Amygdala (tissue), 56 donors: ENCODE results near the gene DOCK10.
A peak's percentile ranks its signal among the peaks of the same experiment; 100 is the strongest.

Experiments used
- DNase-seq, 56 donors: peaks; one replicate each; lab custom pipeline; 2025; lab: John Stamatoyannopoulos, UW

Gene DOCK10

DNA sequence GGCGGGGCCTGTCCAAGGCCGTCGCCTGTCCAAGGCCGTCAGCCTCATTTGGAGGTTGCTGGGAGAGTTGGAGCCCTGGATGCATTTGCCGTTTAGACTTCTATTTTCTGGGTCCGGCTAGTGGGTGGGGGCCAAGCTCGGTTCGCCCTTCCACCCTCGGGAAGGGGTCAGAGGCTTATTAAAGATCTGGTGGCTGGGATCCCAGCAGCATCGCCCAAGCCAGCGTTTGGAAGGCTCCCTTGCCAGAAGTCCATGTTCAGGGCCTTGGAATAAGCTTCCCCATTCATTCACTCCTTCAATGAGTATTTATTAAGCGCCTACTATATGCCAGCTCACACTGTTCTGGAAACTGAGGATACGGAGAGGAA lies 516 bp upstream of the DOCK10 start:
- peak in 5 of 56 donors; percentile 17 to 79 (median 48) for DNase-seq

DNA sequence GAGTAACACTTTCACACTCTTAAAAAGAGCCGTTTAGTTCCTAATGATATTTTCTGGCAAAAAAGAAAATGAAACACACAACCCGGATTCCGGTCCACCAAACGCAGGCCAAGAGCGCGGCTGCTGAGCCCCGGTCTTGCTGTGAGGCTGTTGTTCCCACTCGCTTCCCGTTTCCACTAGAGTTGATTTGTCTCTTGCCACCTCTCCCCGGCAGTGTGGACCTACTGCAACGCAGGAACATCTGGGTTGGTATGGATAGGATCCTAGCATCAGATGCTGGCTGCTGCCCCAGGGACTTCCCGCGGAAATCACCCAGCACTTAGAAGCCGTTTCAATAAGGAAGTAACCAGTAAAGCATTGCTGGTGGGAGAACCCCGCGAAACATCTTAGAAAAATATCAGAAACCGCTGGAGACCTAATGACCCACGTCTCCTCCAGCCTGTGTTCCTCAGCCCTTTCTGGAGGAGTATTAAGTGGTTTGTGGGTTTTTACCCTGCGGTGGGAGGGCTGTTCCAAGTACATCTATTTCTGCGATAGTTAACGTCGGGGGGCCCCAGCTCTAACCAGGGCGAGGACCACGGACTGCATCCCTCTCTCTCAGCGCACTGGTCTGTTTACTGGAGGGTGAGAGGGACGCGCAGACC lies 939 bp downstream of the DOCK10 start:
- peak in 41 of 56 donors; percentile 6 to 81 (median 53) for DNase-seq

- peak in 32 of 56 donors; percentile 15 to 81 (median 58) for DNase-seq
Observed at GRCh38 chr2:225040856-225041206, 1.4 kb downstream of the DOCK10 start.

DNA sequence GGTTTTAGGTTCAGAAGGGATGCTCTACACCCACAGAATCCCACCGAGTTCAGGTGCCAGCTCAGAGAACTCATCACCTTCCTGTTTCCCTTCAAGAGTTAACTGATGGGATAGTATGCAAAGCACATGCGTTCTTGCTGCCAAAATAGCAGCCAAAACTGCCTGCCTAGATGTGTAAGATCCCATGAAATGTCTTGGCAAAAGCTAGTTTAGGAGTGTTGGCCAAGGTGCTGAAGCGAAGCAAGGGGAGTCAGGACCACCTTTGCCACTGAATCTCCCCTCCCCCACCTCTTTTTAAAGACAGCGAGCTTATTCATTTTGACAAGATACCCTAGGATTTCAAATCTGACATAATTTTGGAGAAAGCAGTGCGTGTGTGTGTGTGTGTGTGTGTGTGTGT lies 2.1 kb downstream of the DOCK10 start:
- peak in 1 of 56 donors; percentile 7 for DNase-seq

- DNase-seq: no peak
Observed at GRCh38 chr2:225038231-225038523, 4.1 kb downstream of the DOCK10 start.

- no peak for DNase-seq
Observed at GRCh38 chr2:225037415-225038230, 4.6 kb downstream of the DOCK10 start.

DNA sequence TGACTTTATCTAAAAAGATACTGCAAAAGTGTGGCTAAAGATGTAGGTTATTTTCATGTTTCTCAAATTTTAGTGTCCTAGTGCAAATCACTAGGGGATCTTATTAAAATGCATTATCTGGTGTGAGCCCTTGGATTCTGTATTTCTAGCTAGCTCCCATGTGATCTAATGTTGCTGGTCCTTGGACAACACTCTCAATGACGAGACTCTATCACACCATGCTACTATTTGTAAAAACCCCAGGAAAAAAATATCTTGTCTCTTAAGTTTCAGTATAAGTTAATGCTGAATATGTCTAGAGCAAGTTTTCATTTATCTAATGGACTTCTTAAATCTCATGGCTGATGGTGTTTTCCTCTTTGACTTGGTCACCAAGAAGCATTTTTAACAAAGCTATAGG lies 5.8 kb downstream of the DOCK10 start:
- no peak for DNase-seq

DNA sequence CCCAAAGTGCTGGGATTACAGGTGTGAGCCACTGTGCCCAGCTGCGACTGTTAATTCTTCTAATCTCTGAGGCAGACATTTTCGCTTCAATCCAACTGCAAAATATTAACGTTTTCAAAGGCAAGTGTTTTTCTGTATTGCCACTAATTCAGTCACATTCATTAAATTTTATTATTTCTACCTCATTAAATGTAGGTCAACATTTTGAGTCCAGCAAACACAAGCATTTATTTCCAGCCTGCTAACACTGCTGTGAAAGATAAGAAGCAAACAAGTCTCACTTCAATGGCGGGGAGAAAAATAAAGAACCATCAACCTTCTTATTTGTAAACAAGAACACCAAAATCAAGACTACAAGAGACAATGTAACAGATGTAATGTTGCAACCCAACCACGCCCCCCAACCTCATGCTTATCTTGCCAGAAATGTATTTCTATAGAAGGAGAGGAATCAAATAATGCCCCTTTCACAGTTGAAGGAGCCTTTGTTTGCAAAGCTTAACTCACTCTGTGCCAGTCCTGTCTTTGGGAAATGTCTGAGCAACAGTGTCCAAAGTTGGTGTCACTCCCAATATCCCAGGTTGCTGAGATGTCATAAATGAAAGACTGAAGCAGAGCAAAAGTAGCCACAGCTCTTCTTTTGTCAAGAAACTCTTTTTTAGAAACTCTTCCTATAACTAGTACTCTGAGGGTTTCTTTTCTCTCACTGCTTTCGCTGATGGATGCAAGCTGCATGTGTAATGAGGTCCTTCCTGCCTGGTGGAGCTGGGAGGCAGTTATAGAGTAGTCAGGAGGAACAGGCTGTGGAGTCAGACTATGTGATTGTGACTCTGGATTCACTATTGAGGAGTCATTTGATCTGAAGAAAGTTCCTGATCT lies 8.6 kb downstream of the DOCK10 start:
- DNase-seq: peak in 20 of 56 donors; percentile 5 to 69 (median 22)

GRCh38 chr2:225032246-225032645 lies 10.0 kb downstream of the DOCK10 start:
- DNase-seq: no peak

GRCh38 chr2:225031599-225031998 lies 10.7 kb downstream of the DOCK10 start:
- no peak for DNase-seq

- DNase-seq: no peak
Observed at GRCh38 chr2:225030893-225031292, 11.4 kb downstream of the DOCK10 start.

DNA sequence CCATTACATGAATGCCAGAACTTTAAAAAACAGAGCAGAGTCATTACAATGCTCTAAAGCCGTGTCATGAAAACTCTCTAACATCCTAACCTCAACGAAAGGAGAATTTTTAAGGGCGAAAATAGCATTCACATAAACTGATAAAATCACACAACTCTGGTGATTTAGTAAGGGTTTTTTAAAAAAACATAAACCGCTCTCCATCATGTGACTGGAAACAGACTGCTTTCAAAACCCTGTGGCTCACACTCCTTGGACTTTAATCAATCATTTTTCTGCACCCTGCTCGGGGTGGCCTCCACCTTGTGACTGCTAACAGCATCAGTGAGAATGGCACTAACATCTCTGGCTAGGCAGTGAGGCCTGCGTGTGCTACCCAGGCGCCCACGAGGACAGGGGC lies 12.1 kb downstream of the DOCK10 start:
- no peak for DNase-seq

- no peak for DNase-seq
Observed at GRCh38 chr2:225028572-225028971, 13.7 kb downstream of the DOCK10 start.

- DNase-seq: no peak
Observed at GRCh38 chr2:225027061-225027762, 15.1 kb downstream of the DOCK10 start.

GRCh38 chr2:225025917-225026571 lies 16.2 kb downstream of the DOCK10 start:
- peak in 2 of 56 donors; percentile 23 to 27 for DNase-seq

DNA sequence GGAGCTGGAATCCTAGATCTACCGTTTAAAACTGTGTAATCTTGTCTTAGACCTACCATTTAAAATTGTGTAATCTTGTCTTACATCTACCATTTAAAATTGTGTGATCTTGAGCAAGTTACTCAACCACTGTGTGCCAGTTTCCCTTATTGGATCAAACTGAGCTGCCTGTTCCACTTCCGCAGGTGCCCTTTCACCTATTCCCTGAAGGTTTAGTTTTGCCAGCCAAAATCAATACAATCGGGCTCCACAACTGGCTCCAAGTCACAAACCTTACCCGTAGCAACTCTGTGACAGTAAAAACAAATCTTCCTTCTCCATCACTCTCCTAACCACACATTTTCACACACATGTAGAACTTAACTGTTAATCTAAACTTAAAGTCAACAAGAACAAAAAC lies 20.1 kb downstream of the DOCK10 start:
- no peak for DNase-seq

DNA sequence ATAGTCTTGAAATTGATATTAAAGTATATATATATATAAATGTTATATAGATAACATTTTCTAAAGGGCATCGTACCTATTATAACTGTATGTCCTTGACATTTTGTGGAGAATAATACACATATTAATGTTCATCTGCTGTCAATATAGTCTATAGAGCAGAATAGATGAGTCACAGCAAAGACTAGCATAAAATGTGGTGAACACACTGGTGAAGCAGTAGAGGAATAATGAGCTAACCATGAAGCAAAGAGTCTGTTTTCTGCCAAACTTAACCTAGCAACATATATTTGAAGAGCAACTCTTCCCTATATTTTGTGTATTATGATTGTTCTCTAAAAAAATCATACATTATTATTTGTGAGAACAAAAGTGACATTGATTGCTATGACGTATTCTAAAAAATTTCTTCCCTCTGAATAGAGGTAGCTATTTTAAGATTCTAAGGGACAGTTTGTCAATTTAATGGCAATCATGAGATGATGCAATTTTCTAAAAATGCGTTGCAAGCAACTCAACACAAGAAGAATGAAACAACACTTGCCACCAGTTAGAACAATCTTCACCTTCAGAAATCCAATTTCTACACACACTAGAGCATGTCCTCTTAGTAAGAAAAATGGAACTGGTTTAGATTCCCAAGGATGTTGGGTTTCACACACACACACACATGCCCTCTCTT lies 22.0 kb downstream of the DOCK10 start:
- no peak for DNase-seq

DNA sequence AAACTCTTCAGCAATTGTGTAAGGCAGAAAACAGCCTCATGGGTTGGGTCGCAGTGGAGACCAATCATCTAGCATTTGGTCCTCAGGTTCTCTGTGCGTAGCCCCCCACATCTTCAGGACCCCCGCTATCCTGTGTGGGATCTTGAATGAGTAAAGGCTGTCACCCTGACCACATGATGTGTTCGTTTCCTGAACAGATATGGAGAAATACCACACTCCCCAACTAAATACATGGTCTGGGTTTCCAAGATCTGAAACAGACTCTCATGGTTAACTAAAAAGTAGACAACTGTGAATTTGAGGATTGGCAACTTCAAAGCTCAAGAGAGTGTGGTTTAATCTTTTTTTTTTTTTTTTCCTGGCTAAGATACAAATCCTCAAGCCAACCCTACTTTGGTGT lies 23.2 kb downstream of the DOCK10 start:
- no peak for DNase-seq

GRCh38 chr2:225017713-225018112 lies 24.6 kb downstream of the DOCK10 start:
- DNase-seq: no peak
